ENCODE results near the gene CKS1B.
A peak's percentile ranks its signal among the peaks of the same experiment; 100 is the strongest.

CKS1B gene

GRCh38 chr1:155012776-155013602 is 38.5 kb downstream of the CKS1B start:
- DNase-seq = no peak

- no peak for DNase-seq
These were observed 39.2 kb downstream of the CKS1B start for GRCh38 chr1:155013632-155014031.

DNA sequence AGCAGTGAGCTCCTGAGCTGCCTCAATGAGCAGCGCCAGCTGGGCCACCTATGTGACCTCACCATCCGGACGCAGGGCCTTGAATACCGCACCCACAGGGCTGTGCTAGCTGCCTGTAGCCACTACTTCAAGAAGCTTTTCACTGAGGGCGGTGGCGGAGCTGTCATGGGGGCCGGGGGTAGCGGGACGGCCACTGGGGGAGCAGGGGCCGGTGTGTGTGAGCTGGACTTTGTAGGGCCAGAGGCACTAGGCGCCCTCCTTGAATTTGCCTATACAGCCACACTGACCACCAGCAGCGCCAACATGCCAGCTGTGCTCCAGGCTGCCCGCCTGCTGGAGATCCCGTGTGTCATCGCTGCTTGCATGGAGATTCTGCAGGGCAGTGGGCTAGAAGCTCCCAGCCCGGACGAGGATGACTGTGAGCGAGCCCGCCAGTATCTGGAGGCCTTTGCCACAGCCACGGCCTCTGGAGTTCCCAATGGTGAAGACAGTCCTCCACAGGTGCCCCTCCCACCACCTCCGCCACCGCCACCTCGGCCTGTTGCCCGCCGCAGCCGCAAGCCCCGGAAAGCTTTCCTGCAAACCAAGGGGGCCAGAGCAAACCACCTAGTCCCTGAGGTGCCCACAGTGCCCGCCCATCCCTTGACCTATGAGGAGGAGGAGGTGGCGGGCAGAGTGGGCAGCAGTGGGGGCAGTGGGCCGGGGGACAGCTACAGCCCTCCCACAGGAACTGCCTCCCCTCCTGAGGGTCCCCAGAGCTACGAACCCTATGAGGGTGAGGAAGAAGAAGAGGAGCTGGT is 40.4 kb downstream of the CKS1B start:
- no peak for DNase-seq

DNA sequence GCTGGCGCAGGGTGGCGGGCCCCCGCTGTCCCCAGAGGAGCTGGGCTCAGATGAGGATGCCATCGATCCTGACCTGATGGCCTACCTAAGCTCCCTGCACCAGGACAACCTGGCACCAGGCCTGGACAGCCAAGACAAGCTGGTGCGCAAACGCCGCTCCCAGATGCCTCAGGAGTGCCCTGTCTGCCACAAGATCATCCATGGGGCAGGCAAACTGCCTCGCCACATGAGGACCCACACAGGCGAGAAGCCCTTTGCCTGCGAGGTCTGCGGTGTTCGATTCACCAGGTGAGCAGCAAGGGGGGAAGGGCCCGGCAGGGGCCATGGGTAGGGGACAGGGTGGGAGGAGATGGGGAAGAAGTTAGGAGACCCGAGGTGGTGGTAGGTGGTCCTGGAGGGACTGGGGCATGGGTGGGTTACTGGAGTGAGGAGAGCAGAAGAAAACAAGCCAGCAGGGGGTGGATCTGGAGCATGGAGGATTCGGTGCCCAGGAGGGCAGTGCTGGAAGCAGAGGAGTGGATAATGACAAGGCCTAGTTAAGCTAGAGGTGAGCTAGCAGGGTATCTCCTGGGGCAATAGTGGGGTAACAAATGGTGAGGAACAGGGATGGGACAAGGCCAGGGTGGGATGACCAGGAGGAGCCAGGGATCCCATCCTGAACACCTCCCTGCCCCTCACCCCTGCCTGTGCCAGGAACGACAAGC is 41.2 kb downstream of the CKS1B start:
- no peak for DNase-seq

- DNase-seq = no peak
These were observed 41.9 kb downstream of the CKS1B start for GRCh38 chr1:155016231-155016831.

DNA sequence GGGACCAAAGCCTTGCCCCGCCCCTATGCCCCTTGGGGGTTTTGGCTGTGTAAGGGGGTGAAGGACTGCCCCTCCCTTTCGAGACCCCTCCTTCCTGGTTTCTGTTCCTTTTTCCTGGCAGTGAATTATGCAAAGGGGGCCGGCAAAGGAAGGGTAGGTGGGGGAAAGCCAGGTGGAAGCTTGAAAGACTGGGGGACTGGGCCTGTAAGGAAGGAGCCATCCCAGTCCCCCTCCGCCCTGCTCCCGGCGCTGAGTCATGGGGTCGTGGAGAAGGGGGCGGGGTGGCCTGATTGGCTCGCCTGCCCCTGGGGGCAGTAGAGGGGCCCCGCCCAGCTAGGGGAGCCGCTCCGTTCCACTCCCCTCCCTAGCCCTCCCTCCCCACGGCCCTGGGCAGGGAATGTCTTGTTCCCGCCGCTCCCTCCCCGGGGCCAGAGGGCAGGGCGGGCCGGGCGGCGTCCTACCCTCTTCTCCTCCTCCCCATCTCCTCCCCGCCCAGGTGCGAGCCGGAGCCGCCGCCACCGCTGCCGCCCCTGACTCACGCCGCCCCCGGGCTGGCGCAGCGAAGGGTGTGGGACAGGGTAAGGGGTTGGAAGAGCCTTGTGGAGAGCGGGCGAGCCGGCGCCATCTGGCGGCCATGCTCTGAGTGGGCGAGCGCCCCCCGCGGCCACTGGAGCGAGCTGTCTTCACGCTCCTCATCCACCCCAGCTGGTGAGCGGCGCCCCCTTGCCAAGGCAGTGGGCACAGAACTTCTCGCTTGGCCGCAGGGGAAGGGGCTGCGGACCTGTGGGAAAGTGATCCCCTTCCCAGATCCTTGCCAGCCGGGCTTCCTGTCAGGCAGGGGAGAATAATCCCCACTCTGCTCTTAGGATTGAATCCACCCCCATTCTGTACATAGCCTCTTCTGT is 42.8 kb downstream of the CKS1B start:
- peak in 50 of 51 donors; percentile 41 to 92 (median 80) for DNase-seq

GRCh38 chr1:155017946-155018316 is 43.5 kb downstream of the CKS1B start:
- no peak for DNase-seq

GRCh38 chr1:155018617-155019348 is 44.3 kb downstream of the CKS1B start:
- DNase-seq = no peak

DNA sequence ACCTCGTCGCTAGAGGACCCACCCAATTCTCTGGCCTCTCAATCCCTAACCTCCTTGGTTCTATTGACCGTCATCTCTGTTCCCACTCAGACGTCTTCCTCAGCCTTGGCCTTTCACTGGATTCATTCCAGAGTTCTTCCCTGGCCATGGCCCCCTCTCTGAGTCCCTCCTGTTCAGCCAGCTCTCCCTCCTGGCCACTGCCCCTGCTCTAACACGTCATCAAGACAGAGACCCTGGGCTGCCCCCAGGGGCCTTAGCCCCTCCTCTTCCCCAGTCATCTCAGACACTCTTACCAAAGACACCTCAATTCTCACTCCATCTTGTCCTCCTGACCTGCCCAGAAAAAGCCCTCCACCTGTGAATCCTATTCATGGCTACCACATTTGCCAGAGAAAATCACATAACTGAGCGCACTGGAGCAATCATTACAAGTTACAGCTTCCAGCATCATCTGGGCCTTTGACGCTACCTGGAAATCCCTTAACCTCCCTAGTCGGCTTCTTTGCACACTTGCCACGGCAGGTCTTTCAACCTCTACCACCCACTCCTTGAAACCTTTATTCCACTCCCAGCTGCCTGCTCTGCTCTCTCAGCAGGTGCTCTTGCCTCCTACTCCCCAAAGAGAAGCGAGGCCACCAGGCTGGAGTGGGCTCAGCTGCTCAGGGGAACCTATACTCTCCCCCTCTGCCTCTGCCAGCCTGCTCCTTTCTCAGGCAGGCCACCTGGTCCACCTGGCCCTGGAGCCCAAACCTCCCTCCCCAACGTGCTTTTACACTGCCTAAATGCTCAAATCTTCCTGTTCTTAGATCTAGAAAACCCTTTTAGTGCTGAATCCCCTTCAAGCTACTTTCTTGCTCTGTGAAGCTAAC is 45.1 kb downstream of the CKS1B start:
- no peak for DNase-seq

- no peak for DNase-seq
These were observed 47.9 kb downstream of the CKS1B start for GRCh38 chr1:155022136-155022926.

- no peak for DNase-seq
These were observed 48.4 kb downstream of the CKS1B start for GRCh38 chr1:155022927-155023236.

DNA sequence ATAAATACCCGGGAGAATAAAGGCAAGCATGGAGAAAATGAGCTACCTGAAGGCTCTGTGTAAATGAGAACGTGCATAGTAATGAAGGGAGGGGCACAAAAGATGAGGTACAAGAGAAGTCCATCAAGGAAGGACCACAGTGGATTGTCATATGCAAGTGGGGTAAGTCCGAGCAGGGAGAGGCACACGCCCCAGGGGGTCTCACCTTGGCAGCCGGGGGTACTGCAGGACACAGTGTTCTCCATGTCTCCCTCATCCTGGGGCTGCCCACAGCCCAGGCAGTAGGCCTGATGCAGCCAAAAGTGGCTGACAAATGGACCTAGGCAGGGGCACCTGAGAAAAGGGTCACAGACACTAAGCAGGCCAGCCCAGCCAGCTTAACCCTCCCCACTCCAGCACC is 49.1 kb downstream of the CKS1B start:
- no peak for DNase-seq

GRCh38 chr1:155024315-155024714 is 49.8 kb downstream of the CKS1B start:
- DNase-seq = no peak

DNA sequence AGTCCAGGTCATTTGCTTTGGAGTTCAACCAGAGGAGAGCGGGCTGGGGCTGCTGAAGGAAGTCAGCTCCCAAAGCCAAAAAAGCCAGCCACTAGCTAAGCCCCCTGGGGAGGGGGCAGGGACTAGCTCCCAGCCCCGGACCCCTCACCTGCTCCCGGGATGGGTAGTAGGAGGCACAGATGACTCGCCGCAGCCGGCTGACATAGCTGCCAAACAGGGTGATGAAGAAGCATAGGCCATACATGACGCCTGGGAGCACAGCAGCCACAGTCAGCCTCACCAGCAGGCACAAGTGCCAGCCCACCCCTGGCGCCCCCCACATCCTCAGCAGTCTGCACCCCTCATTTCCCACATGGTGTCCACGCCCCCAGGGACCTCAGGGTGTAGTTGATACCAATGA is 51.7 kb downstream of the CKS1B start:
- DNase-seq = no peak

- no peak for DNase-seq
These were observed 52.1 kb downstream of the CKS1B start for GRCh38 chr1:155026588-155026987.

All from hypothalamus (tissue), 51 donors.